ENCODE data around the gene RAB3B.
A peak's percentile ranks its signal among the peaks of the same experiment; 100 is the strongest.
"Not testable (repeated sequence)": the region's sequence is repeated elsewhere in the genome, so short reads cannot be mapped to it uniquely, and the experiment has no call there.

Gene RAB3B

DNA sequence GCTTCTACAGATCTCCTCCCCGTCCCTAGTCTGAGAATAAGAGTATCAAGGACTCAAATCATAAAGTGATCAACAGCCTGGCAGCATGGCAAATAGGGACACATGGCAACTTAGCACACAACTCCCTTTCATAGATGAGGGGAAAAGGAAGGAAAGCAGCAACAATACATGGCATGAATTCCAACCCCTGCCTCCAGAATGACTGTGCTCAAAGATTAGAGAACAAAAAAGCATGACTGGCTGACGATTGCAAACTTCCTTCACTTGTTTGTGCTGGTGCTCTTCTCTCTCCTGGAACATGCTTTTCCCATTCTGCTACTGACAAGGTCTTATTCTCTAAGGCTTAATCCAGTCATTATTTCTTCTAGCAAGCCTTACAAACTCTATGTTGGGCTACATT lies 31.6 kb upstream of the RAB3B start:
- DNase-seq (ENCODE audit: low read depth, low spot score), result no peak
- no peak overlapping the region for H3K27ac ChIP-seq (ENCODE audit: low read length)
- peaks cover 13% of the 10 kb centered on the region; the same call in 1 of the 2 replicates for H3K36me3 ChIP-seq (ENCODE audit: control insufficient read depth, insufficient read depth, low read length)
- H3K9me3 ChIP-seq (ENCODE audit: control insufficient read depth, insufficient read depth, low read length), result no peaks in the 10 kb centered on the region
- WGBS (ENCODE audit: insufficient coverage, insufficient read length), result no CpG with 5 or more reads among the region's 2 CpGs
- H3K4me1 ChIP-seq (ENCODE audit: control insufficient read depth, insufficient read depth, low read length), result no peaks in the 10 kb centered on the region
- no peaks in the 10 kb centered on the region for H3K27me3 ChIP-seq (ENCODE audit: control insufficient read depth, insufficient read depth, low read length)
- H3K4me3 ChIP-seq (ENCODE audit: low read length), result no peak overlapping the region

DNA sequence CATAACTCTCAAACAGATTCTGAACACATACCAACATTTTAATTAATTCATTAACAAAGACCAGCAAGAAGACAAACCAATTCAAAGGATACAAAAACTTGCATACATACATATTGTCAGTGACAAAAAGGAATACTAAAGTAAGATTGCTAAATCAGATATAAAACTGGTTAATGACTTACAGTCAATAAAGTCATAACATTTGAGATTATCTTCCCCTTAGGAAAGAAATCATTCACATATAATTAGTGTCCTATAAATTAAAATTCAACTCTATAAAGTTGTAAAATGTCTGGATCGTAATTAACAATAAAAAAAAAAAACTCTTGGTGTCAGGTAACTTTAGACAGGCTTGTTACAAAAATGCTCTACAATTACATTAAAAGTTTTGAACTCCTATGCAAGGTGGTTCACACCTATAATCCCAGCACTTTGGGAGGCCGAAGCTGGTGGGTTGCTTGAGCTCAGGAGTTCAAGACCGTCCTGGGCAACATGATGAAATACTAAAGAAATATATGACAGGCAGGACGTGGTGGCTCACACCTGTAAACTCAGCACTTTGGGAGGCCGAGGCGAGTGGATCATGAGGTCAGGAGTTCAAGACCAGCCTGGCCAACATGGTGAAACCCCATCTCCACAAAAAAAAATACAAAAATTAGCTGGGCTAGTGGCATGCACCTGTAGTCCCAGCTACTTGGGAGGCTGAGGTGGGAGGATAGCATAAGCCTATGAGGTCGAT lies 17.7 kb upstream of the RAB3B start:
- Histone ChIP-seq H3K4me3 (ENCODE audit: low read length) (no peak overlapping the region), H3K27me3 (ENCODE audit: control insufficient read depth, insufficient read depth, low read length) (no peaks in the 10 kb centered on the region), H3K9me3 (ENCODE audit: control insufficient read depth, insufficient read depth, low read length) (no peaks in the 10 kb centered on the region), H3K27ac (ENCODE audit: low read length) (no peak overlapping the region), H3K36me3 (ENCODE audit: control insufficient read depth, insufficient read depth, low read length) (no peaks in the 10 kb centered on the region), H3K4me1 (ENCODE audit: control insufficient read depth, insufficient read depth, low read length) (peaks cover 4% of the 10 kb centered on the region; the same call in 1 of the 2 replicates)
- no CpG with 5 or more reads among the region's 7 CpGs for WGBS (ENCODE audit: insufficient coverage, insufficient read length)
- DNase-seq (ENCODE audit: low read depth, low spot score), result no peak

DNA sequence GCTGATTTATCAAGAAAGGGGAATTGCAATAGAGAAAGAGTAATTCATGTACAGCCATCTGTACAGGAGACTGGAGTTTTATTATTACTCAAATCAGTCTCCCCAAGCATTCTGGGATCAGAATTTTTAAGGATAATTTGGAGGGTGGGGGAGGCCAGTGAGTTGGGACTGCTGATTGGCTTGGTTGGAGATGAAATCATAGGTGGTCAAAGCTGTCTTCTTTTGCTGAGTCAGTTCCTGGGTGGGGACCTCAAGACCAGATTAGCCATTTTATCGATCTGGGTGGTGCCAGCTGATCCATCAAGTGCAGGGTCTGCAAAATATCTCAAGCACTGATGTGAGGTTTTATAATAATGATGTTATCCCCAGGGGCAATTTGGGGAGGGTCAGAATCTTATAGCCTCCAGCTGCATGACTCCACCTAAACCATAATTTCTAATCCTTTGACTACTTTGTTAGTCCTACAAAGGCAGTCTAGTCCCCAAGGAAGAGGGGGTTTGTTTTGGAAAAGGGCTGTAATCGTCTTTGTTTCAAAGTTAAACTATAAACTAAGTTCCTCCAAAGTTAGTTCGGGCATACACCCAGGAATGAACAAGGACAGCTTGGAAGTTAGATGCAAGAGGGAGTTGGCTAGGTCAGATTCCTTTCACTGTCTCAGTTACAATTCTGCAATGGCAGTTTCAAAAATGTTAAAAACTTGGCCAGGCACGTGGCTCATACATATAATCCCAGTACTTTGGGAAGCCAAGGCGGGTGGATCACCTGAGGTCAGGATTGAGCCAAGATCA lies 16.9 kb upstream of the RAB3B start:
- H3K27me3 ChIP-seq (ENCODE audit: control insufficient read depth, insufficient read depth, low read length), result no peaks in the 10 kb centered on the region
- no peaks in the 10 kb centered on the region for H3K9me3 ChIP-seq (ENCODE audit: control insufficient read depth, insufficient read depth, low read length)
- no peak overlapping the region for H3K4me3 ChIP-seq (ENCODE audit: low read length)
- WGBS (ENCODE audit: insufficient coverage, insufficient read length), result no CpG with 5 or more reads among the region's 5 CpGs
- no peaks in the 10 kb centered on the region for H3K36me3 ChIP-seq (ENCODE audit: control insufficient read depth, insufficient read depth, low read length)
- peaks cover 4% of the 10 kb centered on the region; the same call in 1 of the 2 replicates for H3K4me1 ChIP-seq (ENCODE audit: control insufficient read depth, insufficient read depth, low read length)
- H3K27ac ChIP-seq (ENCODE audit: low read length), result no peak overlapping the region
- no peak for DNase-seq (ENCODE audit: low read depth, low spot score)

DNA sequence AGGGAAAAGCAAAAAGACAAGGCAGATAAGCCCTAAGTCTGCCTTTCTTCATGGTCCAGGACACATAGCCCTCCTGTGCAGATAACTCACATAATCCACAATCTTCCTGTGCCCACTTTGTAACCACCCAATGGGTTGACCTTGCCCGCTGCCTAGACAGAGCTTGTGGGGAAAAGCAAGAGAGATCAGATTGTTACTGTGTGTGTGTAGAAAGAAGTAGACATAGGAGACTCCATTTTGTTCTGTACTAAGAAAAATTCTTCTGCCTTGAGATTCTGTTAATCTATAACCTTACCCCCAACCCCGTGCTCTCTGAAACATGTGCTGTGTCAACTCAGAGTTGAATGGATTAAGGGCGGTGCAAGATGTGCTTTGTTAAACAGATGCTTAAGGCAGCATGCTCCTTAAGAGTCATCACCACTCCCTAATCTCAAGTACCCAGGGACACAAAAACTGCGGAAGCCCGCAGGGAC lies 15.6 kb upstream of the RAB3B start:
- H3K9me3 ChIP-seq (ENCODE audit: control insufficient read depth, insufficient read depth, low read length); H3K27me3 ChIP-seq (ENCODE audit: control insufficient read depth, insufficient read depth, low read length); H3K4me1 ChIP-seq (ENCODE audit: control insufficient read depth, insufficient read depth, low read length); H3K4me3 ChIP-seq (ENCODE audit: low read length); H3K36me3 ChIP-seq (ENCODE audit: control insufficient read depth, insufficient read depth, low read length); DNase-seq (ENCODE audit: low read depth, low spot score); H3K27ac ChIP-seq (ENCODE audit: low read length): not testable (repeated sequence)
- no CpG with 5 or more reads among the region's 5 CpGs for WGBS (ENCODE audit: insufficient coverage, insufficient read length)

DNA sequence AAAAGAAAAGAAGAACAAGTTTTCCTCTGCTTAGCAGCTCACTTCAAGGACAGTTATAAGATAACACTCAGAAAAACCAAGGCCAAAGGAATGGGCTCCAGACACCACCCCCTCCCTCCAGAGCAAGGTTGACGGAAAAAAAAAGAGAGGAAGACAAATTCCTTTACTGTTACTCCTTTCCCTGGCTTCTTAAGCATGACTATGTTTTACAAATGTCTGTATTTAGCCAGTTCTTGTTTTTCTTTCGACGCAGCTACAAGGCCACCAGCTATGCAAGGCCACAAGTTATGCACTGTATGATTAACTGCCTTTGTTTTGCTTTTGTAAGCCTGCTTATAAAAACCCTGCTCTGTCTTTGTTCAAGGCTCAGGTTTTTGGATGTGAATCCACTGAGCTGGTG lies 15.0 kb upstream of the RAB3B start:
- not testable (repeated sequence) for DNase-seq (ENCODE audit: low read depth, low spot score); H3K36me3 ChIP-seq (ENCODE audit: control insufficient read depth, insufficient read depth, low read length); H3K27me3 ChIP-seq (ENCODE audit: control insufficient read depth, insufficient read depth, low read length); H3K4me3 ChIP-seq (ENCODE audit: low read length); H3K4me1 ChIP-seq (ENCODE audit: control insufficient read depth, insufficient read depth, low read length); H3K9me3 ChIP-seq (ENCODE audit: control insufficient read depth, insufficient read depth, low read length); H3K27ac ChIP-seq (ENCODE audit: low read length)
- no CpG with 5 or more reads among the region's 3 CpGs for WGBS (ENCODE audit: insufficient coverage, insufficient read length)

DNA sequence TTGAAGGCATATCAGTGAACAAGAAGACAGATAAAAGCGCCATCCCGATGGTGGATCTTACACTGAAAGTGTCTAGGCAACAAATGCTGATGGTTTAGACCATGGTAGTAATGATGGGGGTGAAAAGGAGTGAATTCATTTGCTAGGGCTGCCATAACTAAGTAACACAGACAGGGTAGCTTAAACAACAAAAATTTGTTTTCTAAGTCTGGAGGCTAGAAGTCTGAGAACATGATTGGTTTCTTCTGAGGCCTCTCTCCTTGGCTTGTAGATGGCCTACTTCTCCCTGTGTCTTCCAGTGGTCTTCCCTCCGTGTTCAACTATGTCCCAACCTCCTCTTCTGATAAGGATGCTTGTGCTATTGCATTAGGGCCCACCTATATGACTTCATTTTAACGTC lies 13.4 kb upstream of the RAB3B start:
- Histone ChIP-seq H3K27me3 (ENCODE audit: control insufficient read depth, insufficient read depth, low read length) (no peaks in the 10 kb centered on the region), H3K4me3 (ENCODE audit: low read length) (no peak overlapping the region), H3K36me3 (ENCODE audit: control insufficient read depth, insufficient read depth, low read length) (no peaks in the 10 kb centered on the region), H3K4me1 (ENCODE audit: control insufficient read depth, insufficient read depth, low read length) (peaks cover 4% of the 10 kb centered on the region), H3K27ac (ENCODE audit: low read length) (no peak overlapping the region), H3K9me3 (ENCODE audit: control insufficient read depth, insufficient read depth, low read length) (no peaks in the 10 kb centered on the region)
- WGBS (ENCODE audit: insufficient coverage, insufficient read length), result no CpG with 5 or more reads among the region's 4 CpGs
- DNase-seq (ENCODE audit: low read depth, low spot score), result no peak

DNA sequence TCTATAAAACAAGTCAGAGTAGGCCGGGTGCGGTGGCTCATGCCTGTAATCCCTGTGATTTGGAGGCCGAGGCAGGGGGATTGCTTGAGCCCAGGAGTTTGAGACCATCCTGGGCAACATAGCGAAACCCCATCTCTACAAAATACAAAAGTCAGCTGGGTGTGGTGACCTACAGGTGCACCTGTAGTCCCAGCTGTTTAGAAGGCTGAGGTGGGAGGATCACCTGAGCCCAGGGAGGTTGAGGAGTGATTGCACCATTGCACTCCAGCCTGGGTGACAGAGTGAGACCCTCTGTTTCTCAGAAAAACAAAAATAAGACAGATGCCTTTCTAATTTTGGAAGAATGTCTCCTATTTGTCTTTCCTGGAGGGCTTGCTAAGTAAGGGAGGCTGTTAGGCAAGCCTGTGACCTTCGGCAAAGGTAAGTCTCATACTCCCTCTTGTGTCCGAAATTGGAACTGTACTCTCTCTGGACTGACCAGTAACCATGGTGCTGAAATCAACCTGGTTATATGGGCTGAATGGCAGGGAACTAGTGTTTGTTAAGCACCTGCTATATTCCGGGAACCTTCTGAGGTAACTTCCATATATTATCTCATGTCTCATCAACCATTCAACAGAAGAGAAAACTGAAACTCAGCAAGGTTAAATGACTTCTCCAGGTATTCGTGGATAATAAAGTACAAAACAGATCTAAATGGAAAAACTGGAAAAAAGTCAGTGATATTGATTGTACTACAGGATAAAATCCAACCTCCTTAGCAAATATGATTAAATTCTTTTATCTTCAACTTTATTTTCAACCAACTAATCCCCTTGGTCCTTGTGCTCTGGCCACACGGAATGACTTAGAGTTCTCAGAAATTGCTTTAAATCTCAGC lies 11.8 kb upstream of the RAB3B start:
- H3K4me1 ChIP-seq (ENCODE audit: control insufficient read depth, insufficient read depth, low read length), result peaks cover 9% of the 10 kb centered on the region
- no peak overlapping the region for H3K4me3 ChIP-seq (ENCODE audit: low read length)
- H3K27me3 ChIP-seq (ENCODE audit: control insufficient read depth, insufficient read depth, low read length), result no peaks in the 10 kb centered on the region
- peak; percentile 96 for DNase-seq (ENCODE audit: low read depth, low spot score)
- no peaks in the 10 kb centered on the region for H3K9me3 ChIP-seq (ENCODE audit: control insufficient read depth, insufficient read depth, low read length)
- H3K36me3 ChIP-seq (ENCODE audit: control insufficient read depth, insufficient read depth, low read length), result no peaks in the 10 kb centered on the region
- WGBS (ENCODE audit: insufficient coverage, insufficient read length), result no CpG with 5 or more reads among the region's 9 CpGs
- no peak overlapping the region for H3K27ac ChIP-seq (ENCODE audit: low read length)

DNA sequence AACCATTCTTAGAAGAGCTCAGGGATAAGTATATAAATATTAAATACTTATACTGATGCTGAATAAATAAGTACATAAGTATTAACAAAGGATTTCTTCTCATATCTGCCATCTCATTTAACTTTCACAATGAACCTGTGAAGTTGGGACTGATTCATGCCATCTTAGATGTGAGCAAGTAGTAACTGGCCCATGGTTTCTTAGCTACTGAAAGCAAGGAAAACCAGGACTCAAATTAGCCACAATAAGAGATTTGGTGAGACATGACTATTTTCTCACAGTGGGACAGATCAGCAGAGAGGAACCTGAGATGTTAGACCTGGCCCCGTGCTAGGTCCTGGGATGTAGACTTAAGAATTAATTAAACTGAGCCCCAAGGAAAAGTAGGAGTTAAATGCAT lies 8.2 kb upstream of the RAB3B start:
- no peak for DNase-seq (ENCODE audit: low read depth, low spot score)
- H3K27me3 ChIP-seq (ENCODE audit: control insufficient read depth, insufficient read depth, low read length), result no peaks in the 10 kb centered on the region
- H3K9me3 ChIP-seq (ENCODE audit: control insufficient read depth, insufficient read depth, low read length), result no peaks in the 10 kb centered on the region
- H3K27ac ChIP-seq (ENCODE audit: low read length), result no peak overlapping the region
- no peaks in the 10 kb centered on the region for H3K36me3 ChIP-seq (ENCODE audit: control insufficient read depth, insufficient read depth, low read length)
- H3K4me1 ChIP-seq (ENCODE audit: control insufficient read depth, insufficient read depth, low read length), result peaks cover 5% of the 10 kb centered on the region
- no CpG with 5 or more reads among the region's 1 CpG for WGBS (ENCODE audit: insufficient coverage, insufficient read length)
- no peak overlapping the region for H3K4me3 ChIP-seq (ENCODE audit: low read length)

DNA sequence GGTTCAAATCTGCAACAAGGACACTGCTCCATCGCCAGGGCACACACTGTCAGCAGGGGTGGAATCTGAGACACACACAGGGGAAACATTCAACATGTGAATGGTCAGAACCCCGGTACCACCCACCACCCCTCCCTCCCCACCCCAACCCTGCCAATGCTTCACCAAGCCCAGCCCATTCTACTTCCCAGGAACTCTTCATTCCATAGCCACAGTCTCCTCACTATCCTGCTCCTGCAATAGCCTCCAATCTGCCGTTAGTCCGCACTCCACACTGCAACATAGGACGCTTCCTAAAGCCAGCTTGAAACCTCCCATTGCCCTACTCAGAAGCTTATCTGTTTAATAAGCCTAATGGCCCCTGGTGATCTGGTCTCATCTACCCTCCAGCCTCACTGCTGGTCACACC lies 7.5 kb upstream of the RAB3B start:
- Histone ChIP-seq H3K4me3 (ENCODE audit: low read length) (no peak overlapping the region), H3K36me3 (ENCODE audit: control insufficient read depth, insufficient read depth, low read length) (no peaks in the 10 kb centered on the region), H3K4me1 (ENCODE audit: control insufficient read depth, insufficient read depth, low read length) (peaks cover 5% of the 10 kb centered on the region), H3K27ac (ENCODE audit: low read length) (no peak overlapping the region), H3K9me3 (ENCODE audit: control insufficient read depth, insufficient read depth, low read length) (no peaks in the 10 kb centered on the region), H3K27me3 (ENCODE audit: control insufficient read depth, insufficient read depth, low read length) (no peaks in the 10 kb centered on the region)
- no peak for DNase-seq (ENCODE audit: low read depth, low spot score)
- no CpG with 5 or more reads among the region's 5 CpGs for WGBS (ENCODE audit: insufficient coverage, insufficient read length)

Measured in iPS DF 6.9 (cell line).